HG03460 (cell line): Measurements from ENCODE around the gene CLIP4.

Experiments
- ATAC-seq: cut with Tn5 transposase; IDR thresholded peaks from one replicate; pipeline ENCODE4 v1.9.1; 2021; ENCODE audit not compliant: unreplicated experiment

Gene CLIP4

GRCh38 chr2:29218550-29219125, 103.4 kb downstream of the CLIP4 start:
- no peak for ATAC-seq

DNA sequence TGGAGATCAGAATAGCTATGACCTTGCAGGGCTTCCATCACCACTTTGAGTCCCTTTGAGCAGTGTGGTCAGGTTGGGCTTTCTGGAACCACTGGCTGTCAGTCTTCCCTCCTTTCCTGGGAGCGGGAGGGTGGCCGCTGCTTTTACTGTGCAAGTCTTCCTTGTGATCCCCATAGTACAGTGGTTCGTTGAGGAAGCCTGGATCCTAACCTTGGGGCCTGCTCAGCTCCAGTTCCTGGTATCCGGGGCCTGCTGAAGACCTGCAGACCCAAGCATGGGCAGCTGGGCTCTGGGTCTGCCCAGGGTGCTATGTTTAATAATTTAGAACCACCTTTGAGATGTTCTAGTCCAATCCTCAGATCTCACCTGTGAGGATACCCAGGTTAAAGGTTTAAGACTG, 104.2 kb downstream of the CLIP4 start:
- ATAC-seq, result no peak

- ATAC-seq, result no peak
Measured at GRCh38 chr2:29220506-29221270, 105.5 kb downstream of the CLIP4 start.

DNA sequence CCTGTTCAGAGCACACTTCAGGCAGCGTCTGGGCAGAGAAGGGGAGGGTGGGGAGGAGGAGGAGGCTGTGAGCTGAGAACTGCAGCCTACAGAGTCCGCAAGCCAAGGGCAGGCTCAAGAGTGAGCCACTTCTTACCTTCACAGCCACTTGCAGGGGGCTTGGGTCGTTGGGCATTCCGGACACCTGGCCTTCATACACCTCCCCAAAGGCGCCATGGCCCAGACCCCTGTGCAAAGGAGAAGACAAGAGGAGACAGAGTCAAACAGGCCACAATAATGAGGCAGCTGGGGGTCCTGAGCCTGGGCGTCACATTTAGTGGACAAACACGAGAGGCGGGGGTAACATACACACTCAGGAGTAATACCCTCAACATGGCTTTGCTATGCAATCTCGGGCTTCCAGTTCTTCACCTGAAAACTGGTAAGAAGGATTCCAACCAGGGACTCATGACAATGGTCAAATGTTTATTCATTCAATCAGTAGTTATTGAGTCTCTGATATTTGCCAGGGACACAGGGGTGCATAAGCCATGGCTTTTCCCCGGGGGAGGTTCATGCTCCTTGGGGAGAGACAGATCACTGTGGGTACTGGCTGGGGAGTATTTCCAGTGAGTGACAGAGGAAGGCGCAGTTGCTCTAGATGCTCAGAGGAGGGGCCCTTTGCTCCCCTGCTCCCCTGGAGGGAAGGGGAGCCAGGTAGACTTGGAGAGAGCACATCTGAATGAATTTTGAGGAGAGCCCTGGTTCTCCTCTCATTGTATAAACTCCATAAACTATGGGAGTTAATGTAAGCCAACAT, 107.4 kb downstream of the CLIP4 start:
- no peak for ATAC-seq

DNA sequence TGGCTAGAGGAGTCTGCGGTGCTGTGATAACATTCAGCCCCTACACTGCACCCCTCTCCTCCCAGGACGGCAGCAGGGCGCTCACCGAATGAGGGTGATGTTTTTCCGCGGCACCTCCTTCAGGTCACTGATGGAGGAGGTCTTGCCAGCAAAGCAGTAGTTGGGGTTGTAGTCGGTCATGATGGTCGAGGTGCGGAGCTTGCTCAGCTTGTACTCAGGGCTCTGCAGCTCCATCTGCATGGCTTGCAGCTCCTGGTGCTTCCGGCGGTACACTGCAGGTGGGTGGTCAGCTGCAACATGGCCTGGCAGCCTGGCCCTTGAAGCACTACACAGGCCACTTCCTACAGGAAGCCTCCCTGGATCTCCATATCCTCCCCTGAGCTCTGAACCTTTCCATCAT, 108.0 kb downstream of the CLIP4 start:
- ATAC-seq, result no peak

DNA sequence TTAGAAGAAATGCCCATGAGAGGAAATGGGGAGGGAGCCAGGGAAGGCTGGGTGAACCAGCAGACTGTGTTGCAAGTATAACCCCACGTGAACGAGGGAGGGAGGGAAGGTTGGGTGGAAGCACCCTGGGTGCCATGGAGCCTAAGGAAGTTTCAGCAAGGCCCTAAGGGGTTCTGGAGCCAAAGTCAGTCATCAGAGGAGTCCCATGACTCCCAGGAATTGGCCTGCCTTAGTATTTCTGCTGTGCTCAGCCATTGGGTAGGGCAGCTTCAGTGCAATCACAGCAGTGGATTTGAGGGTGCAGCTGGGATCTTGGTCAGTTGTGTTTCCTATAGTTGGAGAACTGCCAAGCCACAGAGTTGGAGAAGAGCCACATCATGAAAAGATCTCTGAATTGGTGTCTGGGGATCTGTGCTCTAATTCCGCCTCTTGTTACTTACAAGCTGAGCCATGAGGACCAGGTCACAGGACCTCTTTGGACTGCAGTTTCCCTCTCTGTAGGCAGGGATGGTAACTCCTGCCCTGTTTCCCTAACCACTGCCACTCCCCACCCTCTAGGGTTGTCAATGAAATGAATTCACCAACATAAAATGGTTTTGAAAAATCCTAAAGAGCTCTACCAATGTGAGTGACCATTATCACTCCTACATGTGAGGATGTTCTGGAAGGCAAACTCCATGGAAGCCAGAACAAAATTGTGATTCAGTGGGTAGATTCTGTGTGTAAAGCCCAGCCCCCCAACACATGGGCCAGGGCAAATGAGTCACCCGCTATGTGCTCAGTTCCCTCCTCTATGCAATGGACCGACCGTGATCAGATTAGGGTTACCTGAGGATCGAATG, 108.9 kb downstream of the CLIP4 start:
- ATAC-seq, result no peak

DNA sequence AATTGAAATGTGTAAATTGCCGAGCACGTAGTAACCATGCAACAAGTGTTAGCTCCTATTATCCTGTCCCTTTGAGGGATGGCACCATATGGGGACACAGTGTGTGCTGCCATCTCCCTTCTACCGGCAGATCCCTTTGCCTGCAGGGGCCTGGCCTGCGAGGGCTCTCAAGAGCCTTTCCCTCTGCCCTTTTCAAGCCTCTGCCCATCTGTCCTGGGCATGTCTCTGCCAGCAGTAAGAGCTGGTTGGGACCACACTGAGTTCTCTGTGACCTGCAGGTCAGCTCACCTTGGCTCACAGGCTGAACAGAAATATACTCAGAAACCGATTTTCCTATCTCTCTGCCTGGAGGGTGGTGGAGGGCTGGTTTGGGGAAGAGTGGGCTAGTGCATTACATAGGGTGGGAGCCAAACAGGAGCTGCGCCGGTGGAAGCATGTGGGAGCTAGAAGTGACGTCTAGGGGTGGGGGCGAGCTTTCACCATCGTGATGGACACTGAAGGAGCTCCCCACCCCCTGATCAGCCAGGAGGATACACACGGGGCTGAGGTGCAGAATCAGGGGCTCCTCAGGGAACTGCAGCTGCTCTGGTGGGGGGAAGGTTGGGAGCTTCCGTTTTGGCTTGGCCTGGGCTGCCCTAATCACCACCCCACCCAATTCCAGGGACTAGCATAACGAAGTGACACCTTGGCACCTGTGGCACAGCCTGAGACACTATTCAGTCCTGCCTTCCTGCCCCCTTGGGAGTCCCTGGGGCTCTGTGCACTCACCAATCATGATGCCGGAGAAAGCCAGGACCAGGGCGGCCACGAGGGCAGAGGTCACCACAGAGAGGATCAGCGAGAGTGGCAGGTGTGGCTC, 109.7 kb downstream of the CLIP4 start:
- no peak for ATAC-seq

GRCh38 chr2:29225814-29226213, 110.6 kb downstream of the CLIP4 start:
- ATAC-seq, result no peak

DNA sequence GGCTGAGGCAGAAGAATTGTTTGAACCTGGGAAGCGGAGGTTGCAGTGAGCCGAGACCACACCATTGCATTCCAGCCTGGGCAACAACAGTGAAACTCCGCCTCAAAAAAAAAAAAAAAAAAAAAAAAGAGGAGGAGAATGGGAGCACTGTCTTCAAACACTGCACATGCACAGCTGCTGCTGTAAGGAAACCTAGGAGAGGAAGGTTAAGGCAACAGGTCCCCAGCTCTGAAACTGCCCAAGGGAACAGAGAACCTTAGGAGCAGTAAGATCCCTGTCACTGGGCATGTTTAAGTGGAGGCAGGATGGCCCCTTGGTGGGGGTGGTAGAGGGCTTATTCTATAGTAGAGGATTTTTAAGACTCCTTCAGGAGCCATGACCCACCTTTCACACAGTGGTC, 111.2 kb downstream of the CLIP4 start:
- ATAC-seq, result no peak

DNA sequence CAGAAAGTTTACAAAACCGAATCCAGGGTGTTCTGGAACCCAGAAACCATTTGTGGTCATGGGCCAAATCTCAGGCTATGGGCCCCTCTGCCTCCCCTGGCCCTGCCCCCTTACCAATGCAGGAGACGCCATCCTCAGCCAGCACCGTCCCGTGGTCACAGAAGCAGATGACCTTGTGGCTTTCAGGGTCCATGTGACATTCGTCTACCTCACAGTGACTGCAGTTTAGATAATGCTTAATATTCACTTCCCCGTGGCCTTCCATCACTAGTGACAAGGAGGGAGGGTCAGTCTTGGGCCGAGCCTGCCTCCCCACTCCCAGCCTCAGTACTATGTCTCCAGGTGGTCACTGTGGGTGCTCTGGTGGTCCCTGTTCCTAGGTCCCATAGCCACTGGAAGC, 111.6 kb downstream of the CLIP4 start:
- ATAC-seq, result no peak

DNA sequence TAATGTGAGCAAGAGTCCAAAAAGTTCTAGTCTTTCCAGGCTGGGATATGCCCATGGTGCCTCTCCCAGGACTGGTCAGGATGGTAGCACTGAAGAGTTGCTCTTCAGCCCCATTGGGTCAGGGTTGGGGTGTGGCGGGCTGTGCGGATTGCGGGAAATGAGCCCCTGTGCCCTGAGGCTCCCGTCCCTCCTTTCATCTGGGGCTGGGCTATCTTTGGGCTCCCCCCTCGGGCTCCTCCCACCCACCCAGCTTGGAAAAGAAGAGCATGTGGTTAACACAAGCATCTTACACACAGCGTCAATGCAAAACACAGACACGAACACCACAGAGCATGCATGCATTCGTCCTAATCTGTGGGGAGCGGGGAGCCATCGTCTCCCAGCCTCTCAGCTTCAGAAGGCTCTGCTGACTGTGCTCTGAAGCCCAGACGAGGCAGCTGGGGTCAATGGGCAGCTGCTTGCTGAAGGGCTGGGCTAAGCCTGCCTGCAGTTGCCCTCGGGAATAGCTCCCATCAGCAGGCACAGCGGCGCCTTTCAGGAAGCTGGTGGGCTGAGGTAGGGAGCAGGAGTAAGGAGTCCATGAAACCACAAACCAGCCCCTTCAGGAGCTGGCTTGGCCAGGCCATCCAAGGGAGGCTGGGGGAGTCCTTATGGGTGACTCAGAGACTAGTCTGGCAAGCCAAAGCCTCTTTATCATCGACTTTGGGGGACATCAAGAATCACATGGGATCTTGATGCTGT, 112.9 kb downstream of the CLIP4 start:
- no peak for ATAC-seq

GRCh38 chr2:29228947-29229346, 113.7 kb downstream of the CLIP4 start:
- no peak for ATAC-seq

DNA sequence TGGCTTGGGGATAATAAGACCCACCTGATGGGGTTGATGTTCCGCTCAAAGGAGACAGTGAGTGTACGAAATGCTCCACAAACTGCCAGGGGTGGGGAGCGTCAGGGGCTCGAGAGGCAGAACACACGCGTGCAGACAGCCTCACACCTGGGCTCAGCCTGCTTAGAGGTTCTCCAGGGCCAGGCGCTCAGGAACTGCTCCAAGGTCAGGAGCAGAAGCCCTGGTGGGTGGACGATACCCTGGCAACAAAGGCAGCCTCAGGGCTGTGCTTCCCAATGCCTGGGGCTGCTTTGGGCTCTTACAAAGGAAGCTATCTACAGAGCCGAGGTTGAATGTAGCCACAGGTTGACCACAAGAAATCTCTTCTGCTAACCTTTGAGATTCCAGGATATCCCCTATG, 114.4 kb downstream of the CLIP4 start:
- ATAC-seq, result no peak

GRCh38 chr2:29232041-29232440, 116.8 kb downstream of the CLIP4 start:
- ATAC-seq, result no peak

GRCh38 chr2:29233428-29233827, 118.2 kb downstream of the CLIP4 start:
- ATAC-seq, result no peak

- ATAC-seq, result no peak
Measured at GRCh38 chr2:29235411-29235810, 120.2 kb downstream of the CLIP4 start.

- ATAC-seq, result no peak
Measured at GRCh38 chr2:29236074-29236473, 120.9 kb downstream of the CLIP4 start.

- ATAC-seq, result no peak
Measured at GRCh38 chr2:29238497-29238896, 123.3 kb downstream of the CLIP4 start.
